COLO668 (cell line): Measurements from ENCODE around the gene SORCS2.
A peak's percentile ranks its signal among the peaks of the same experiment; 100 is the strongest.

Experiments used
- DNase-seq: peaks from one replicate; lab custom pipeline; 2025; ENCODE audit not compliant: unreplicated experiment; lab: John Stamatoyannopoulos, UW

The SORCS2 gene

DNA sequence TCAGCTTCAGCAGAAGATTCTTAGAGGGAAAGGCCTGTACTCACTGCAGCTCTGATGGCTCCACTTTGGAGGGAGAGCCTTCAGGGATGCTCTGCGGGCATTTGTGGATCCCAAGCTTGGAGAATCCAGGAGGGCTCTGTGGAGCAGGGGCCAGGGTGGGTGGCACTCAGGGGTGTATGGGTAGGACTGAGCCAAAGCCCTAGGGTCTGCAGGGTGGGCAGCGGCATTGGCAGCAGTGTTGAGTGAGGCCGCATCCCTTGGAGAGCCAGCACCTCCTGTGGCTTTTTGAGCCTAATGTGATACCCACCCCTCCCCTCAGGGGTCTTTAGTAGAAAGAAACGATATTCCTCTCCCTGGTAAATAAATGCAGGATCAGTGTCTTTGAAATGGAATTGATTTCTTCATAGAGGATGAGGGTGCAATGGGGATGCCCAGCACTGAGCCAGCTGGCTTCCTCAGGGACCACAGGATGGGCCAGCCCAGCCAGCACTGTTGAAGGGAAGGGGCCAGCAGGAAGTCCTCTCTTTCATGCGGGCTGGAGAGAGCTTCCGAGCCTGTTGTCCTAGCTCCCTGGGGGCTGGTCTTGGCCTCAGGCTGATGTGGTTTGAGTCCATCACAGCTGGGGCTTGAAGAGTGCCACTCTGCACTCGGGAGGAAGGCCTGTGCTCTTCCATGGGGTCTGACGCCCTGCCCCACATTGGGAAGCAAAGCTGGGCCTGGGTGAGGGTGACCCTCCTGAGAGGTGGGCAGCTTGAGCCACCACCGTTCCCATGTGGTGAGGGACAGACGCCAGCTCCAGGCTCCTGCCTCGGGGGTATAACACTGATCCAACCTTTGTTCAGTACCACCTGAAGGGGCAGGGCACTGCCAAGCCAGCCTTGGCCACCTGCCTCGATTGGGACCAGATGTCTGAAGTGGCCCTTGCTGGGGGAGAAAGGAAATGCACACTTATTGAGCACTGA is 192.9 kb downstream of the SORCS2 start:
- DNase-seq: no peak

DNA sequence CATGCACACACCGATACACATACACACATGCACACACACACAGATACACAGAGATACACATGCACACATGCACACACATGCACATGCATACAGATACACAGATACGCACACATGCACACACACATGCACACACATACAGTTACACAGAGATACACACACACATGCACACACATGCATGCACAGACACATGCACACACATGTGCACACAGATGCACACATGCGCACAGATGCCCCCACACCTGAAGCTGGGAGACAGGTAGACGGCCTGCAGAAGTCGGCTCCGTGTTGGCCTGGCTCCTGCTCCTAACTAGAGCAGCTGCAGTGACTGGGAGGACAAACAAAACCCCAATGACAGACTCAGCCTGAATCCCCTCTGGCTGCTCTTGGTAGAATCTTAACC is 195.6 kb downstream of the SORCS2 start:
- no peak for DNase-seq

- no peak for DNase-seq
These were observed 196.3 kb downstream of the SORCS2 start for GRCh38 chr4:7388627-7389026.

GRCh38 chr4:7389101-7389701 is 196.9 kb downstream of the SORCS2 start:
- no peak for DNase-seq

- DNase-seq: no peak
These were observed 197.4 kb downstream of the SORCS2 start for GRCh38 chr4:7389719-7390118.

DNA sequence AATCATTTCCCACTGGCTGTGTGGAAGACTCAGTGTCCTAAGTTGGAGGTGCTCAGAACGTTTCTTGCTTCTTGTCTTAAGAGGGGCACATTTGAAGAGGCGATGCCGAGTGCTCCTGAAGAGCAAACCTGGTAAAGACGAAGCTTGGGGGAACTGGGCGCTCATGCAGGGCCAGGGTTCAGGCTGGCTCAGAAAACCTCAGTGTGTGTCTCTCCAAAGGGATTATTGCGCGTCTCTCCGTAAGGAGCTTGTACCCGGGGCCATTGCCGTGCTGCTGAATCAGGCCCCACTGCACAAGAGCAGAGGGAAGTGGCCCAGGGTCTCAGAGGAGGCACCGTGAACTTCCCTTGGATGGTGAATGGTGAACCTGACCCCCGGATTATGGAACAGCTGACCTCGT is 198.0 kb downstream of the SORCS2 start:
- DNase-seq: no peak

DNA sequence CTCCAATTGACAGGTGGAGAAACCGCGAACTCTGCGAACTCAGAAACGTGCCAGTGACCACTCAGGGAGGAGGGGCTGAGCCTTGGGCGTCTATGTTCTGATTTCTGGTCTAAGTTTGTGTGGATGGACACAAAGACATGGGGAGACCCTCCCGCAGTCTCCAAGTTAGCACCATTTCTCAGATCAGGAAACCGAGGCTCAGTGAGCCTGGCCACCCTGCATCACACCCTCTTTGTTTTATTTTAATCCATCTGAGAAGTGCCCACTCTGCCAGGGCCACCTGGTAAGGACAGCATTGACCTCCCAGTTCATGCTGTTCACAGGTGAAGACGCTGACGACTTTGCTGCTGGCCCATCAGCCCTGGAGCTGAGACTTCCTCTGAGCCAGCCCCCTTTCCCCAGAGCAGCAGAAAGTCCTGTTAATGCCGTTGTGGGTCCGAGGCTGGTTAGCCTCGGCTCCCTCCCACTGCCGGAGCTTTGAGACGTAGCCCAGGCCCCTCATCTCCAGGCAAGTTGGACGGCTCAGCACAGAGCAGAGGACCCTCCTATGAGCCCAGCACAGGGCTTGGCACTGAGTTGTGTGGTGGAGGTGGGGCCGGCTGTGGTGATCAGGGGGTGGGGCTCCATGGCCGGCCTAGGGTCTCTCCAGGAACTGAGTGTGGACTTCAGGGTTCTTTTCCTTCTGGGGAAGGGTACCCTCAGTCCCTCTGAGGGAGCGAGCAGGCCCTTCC is 198.7 kb downstream of the SORCS2 start:
- DNase-seq: no peak

- no peak for DNase-seq
These were observed 199.5 kb downstream of the SORCS2 start for GRCh38 chr4:7391637-7392437.

DNA sequence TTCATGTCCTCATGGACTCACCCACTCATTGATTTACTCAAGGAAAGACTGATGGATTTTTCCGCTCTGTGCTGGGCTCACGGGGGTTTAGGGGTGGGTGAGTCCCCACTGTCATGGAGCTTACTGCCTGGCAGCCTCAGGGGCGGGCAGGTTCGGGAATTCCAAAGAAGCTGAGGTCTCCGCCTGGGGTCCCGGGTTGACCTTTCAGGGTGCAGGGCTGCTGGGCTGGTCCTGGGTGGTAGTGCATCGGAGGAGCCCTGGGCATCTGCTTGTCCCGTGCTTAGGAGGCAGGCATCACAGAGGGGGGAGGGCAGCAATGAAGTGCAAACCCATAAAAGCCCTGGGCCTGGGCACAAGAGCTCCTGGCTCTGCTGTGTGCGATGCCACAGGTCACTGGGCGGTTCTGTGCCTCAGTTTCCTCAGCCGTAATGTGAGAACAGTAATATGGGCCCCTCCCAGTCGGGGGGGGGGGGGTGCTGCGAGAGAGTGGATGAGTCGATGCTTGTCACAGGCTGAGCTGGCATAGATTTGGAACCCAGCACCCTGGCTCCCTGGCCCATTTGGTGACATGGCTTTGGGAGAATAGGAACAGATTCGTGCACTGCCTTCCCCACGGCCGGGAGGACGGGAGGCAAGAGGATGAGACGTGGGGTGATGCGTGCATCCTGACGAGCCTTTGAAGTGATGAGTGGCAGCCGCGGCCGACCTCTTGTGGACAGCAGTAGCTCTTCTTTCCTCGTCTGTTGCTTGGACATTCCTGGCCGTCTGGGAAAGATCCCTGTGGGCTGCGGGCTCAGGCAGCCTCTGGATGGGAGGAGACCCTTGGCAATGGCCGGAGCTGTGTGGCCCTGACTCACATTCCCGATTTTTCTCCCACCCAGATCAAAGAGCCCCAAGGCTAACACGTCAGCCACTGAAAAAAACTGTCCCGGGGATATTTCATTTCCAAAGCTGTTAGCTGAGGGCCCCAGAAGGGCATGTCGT is 200.4 kb downstream of the SORCS2 start:
- no peak for DNase-seq

DNA sequence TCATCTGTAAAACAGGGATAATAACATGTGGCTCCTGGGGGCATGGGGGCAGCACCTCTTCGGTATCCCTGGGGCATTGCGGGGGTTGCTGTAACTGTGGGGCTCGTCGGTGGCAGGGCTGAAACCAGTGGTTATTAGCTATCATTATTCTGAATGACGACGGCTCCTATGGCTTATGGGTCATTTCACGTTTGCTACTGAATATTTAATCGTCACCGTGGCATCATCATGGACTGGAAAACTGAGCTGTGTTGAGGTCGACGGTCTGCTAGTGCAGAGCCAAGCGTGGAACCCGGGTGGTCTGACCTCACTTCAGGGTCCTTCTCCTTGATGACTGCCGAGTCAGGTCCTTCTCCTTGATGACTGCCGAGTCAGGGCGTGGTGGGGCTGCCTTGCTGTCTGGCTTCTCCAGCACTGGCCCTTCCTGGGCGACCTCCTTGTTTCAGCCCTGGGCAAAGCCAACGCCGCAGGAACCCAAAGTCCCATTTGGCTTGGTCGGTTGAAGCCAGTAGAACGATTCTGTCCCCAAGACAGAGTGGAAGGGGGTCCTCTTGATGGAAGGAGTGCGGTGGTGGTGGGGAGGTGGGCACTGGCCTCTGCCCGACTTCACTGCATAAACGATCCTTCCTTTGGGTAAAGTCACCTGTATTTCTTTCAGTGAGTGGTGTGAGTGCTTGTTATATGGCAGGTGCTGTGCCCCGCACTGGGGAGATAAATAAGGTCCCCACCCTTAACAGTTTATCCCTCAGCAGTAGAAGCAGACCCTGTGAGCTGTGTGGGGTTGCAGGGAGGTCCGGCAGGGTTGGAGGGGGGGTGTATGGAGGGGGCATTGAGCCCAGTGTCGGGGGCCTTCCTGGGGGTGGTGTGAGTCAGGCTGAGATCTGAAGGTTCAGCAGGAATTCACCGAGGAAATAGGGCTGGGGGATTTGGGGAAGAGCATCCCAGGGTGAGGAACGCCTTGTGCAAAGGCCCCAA is 201.6 kb downstream of the SORCS2 start:
- no peak for DNase-seq

GRCh38 chr4:7394681-7395451 is 202.5 kb downstream of the SORCS2 start:
- no peak for DNase-seq

- DNase-seq: no peak
These were observed 203.3 kb downstream of the SORCS2 start for GRCh38 chr4:7395645-7396044.

GRCh38 chr4:7396186-7396910 is 204.0 kb downstream of the SORCS2 start:
- no peak for DNase-seq

GRCh38 chr4:7397206-7398103 is 205.1 kb downstream of the SORCS2 start:
- no peak for DNase-seq

DNA sequence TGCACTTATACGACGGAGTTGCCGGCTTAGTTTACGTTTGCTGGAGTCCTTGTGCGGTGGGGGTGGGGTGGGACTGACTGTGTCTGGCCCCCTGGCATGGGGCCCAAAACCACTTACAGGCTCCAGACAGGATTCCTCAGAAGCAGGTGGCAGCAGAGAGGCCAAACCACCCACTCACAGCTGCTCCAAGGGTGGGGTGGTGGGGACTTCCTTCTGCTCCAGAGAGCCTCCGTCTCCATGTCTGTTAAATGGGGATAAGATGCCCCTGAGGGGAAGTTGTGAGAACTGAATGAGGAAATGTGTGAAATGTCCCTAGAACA is 205.7 kb downstream of the SORCS2 start:
- peak; percentile 33 for DNase-seq

DNA sequence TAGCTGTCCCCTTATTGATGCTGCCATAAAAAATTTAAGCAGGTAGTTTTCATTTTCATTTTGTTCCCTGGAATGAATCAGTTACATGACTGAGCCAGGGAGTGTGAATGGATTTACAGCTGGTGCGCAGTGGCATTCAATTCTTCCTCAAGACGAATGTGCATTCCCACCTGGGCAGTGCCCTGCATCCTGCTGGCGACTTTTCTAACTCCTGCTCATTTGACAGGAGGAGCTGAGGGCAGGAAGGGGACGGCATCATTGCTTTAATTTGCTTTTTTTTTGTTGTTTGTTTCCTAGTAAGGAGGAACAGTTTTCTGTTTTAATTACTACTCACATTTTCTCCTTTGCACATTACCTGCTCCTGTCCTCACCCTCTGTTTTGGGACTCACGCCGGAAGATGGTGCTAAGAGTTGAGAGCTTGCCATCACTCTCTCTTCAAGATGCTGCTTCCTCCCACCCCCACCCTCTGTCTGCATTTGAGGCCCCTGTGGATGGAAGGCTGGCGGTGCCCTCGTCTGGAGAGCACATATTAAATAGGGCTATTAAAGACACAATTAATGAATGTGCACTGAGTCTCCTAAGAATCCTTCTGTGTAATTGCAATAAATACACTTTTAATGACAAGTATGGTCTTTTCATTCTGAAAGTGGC is 206.6 kb downstream of the SORCS2 start:
- DNase-seq: no peak
